ENCODE results near the gene RALGAPA2. TPM values are rescaled to one million over a fixed set of nuclear protein-coding genes. Genes with fewer than 3 reads are reported as not detected.

Gene RALGAPA2
- total RNA-seq, 1 experiment from 2014 or later: 13.4 TPM

DNA sequence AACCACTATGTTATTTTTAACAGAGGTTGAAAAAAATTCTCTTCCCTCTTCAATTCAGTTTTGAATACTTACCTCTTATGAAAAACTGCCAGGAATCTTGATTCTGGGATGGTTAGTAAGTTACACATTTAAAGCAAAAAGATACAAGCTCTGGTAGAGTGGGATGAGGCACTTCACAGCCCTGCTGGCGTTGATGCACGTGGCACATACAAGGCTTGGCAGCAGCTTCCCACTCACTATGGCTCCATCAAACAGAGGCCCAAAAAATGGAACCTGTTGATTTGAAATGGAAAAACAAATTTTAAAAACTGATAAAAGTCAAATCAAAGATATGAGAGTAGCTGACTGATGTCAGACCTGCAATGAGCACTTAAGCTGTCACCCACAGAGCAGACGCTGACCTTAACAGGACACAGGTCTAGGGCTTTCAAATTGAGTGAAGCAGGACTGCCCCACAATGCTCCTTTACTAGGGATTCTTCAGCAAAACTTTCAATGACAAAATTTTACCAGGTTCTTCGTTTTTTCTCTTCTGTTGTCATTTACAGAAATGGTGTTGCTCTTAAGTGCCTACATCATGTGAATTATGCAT lies 239.7 kb downstream of the RALGAPA2 start:
- POLR2A ChIA-PET: no interaction called here
- CTCF ChIA-PET: no interaction called here

DNA sequence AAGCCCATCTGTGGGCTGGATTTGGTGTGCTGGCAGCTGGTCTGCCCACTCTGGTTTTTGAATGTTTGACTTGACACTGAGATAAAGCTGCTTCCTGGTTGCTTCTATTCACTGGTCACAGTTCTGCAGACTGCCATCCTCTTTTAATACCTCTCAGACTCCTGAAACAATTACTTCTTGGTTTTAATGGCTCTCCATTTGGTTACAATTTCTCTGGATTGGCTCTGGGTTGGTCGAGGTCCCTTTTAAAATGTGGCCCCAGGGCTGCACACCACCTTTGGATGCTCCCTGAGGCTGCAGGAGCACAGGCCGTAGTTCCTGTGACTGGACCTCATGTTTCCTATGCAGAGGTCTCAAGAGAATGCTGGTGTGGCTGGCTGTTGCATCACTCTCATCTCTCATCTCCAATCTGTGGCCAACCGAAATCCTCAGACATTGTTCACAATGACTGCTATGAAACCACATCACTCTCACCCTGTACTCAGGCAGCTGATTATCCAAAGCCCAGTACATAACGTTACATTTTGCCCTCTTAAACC lies 246.0 kb downstream of the RALGAPA2 start:
- H3K27me3 ChIP-seq (ENCODE audit: control insufficient read depth, insufficient read depth, low read length): no peaks in the 10 kb centered on the region
- intact Hi-C loops (cut with micrococcal nuclease; ENCODE audit: unreplicated experiment) (no loop called here), in situ Hi-C loops (cut with HindIII; ENCODE audit: low pct_unique_long_range_greater_than_20kb, low sequenced_read_pairs) (no loop called here)
- CTCF ChIA-PET: no interaction called here
- no peaks in the 10 kb centered on the region for H3K36me3 ChIP-seq (ENCODE audit: control insufficient read depth, insufficient read depth, low read length)
- H3K4me1 ChIP-seq (ENCODE audit: control insufficient read depth, insufficient read depth, low read length): no peaks in the 10 kb centered on the region
- no peak overlapping the region for H3K4me3 ChIP-seq (ENCODE audit: low read depth in 2 of 2, low read length in 2 of 2)
- POLR2A ChIA-PET: no interaction called here
- ATAC-seq (no peak), DNase-seq (ENCODE audit: low read depth, low spot score) (no peak)
- no peak overlapping the region for H3K27ac ChIP-seq (ENCODE audit: low read length)
- no TSS peak for BruUV-seq (replicated peaks)
- no peaks in the 10 kb centered on the region for H3K9me3 ChIP-seq (ENCODE audit: control insufficient read depth, insufficient read depth, low read depth, low read length)
- TF ChIP-seq, protein P1, sequence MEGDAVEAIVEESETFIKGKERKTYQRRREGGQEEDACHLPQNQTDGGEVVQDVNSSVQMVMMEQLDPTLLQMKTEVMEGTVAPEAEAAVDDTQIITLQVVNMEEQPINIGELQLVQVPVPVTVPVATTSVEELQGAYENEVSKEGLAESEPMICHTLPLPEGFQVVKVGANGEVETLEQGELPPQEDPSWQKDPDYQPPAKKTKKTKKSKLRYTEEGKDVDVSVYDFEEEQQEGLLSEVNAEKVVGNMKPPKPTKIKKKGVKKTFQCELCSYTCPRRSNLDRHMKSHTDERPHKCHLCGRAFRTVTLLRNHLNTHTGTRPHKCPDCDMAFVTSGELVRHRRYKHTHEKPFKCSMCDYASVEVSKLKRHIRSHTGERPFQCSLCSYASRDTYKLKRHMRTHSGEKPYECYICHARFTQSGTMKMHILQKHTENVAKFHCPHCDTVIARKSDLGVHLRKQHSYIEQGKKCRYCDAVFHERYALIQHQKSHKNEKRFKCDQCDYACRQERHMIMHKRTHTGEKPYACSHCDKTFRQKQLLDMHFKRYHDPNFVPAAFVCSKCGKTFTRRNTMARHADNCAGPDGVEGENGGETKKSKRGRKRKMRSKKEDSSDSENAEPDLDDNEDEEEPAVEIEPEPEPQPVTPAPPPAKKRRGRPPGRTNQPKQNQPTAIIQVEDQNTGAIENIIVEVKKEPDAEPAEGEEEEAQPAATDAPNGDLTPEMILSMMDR (IDR thresholded peaks at IDR 0.05): no peak
- TF ChIP-seq SIN3A (IDR thresholded peaks at IDR 0.05; ENCODE audit: borderline replicate concordance, insufficient read depth, low read depth, low read length) (no peak), POLR2AphosphoS5 (IDR thresholded peaks at IDR 0.05; ENCODE audit: low read depth, low read length) (no peak), TCF7L2 (IDR thresholded peaks at IDR 0.05; ENCODE audit: low read depth, low read length) (no peak)
- TF ChIP-seq, protein P2, sequence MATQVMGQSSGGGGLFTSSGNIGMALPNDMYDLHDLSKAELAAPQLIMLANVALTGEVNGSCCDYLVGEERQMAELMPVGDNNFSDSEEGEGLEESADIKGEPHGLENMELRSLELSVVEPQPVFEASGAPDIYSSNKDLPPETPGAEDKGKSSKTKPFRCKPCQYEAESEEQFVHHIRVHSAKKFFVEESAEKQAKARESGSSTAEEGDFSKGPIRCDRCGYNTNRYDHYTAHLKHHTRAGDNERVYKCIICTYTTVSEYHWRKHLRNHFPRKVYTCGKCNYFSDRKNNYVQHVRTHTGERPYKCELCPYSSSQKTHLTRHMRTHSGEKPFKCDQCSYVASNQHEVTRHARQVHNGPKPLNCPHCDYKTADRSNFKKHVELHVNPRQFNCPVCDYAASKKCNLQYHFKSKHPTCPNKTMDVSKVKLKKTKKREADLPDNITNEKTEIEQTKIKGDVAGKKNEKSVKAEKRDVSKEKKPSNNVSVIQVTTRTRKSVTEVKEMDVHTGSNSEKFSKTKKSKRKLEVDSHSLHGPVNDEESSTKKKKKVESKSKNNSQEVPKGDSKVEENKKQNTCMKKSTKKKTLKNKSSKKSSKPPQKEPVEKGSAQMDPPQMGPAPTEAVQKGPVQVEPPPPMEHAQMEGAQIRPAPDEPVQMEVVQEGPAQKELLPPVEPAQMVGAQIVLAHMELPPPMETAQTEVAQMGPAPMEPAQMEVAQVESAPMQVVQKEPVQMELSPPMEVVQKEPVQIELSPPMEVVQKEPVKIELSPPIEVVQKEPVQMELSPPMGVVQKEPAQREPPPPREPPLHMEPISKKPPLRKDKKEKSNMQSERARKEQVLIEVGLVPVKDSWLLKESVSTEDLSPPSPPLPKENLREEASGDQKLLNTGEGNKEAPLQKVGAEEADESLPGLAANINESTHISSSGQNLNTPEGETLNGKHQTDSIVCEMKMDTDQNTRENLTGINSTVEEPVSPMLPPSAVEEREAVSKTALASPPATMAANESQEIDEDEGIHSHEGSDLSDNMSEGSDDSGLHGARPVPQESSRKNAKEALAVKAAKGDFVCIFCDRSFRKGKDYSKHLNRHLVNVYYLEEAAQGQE (IDR thresholded peaks at IDR 0.05; ENCODE audit: insufficient read depth in 1 of 2, low read depth in 2 of 2, low read length in 1 of 2): no peak

More for the DNA sequence above, 239.7 kb downstream of the RALGAPA2 start:
- DNase-seq (ENCODE audit: low read depth, low spot score) (no peak), ATAC-seq (no peak)
- in situ Hi-C loops (cut with HindIII; ENCODE audit: low pct_unique_long_range_greater_than_20kb, low sequenced_read_pairs): no loop called here
- Histone ChIP-seq H3K36me3 (ENCODE audit: control insufficient read depth, insufficient read depth, low read length) (no peaks in the 10 kb centered on the region), H3K27ac (ENCODE audit: low read length) (no peak overlapping the region), H3K4me1 (ENCODE audit: control insufficient read depth, insufficient read depth, low read length) (no peaks in the 10 kb centered on the region), H3K9me3 (ENCODE audit: control insufficient read depth, insufficient read depth, low read depth, low read length) (no peaks in the 10 kb centered on the region), H3K4me3 (ENCODE audit: low read depth in 2 of 2, low read length in 2 of 2) (no peak overlapping the region), H3K27me3 (ENCODE audit: control insufficient read depth, insufficient read depth, low read length) (no peaks in the 10 kb centered on the region)
- no TSS peak for BruUV-seq (replicated peaks)
- intact Hi-C loops (cut with micrococcal nuclease; ENCODE audit: unreplicated experiment): no loop called here
- TF ChIP-seq SIN3A (IDR thresholded peaks at IDR 0.05; ENCODE audit: borderline replicate concordance, insufficient read depth, low read depth, low read length) (no peak), POLR2AphosphoS5 (IDR thresholded peaks at IDR 0.05; ENCODE audit: low read depth, low read length) (no peak), TCF7L2 (IDR thresholded peaks at IDR 0.05; ENCODE audit: low read depth, low read length) (no peak)
- TF ChIP-seq, protein P2 (IDR thresholded peaks at IDR 0.05; ENCODE audit: insufficient read depth in 1 of 2, low read depth in 2 of 2, low read length in 1 of 2): no peak
- TF ChIP-seq, protein P1 (IDR thresholded peaks at IDR 0.05): no peak

All from Panc1 (cell line).